Measurements from ENCODE around the gene ITPRIPL2.

The ITPRIPL2 gene

GRCh38 chr16:19123535-19124178 is 9.9 kb downstream of the ITPRIPL2 start:
- DNase-seq: no peak

- no peak for DNase-seq
Measured at GRCh38 chr16:19126300-19126699, 12.5 kb downstream of the ITPRIPL2 start.

- no peak for DNase-seq
Measured at GRCh38 chr16:19127205-19127604, 13.4 kb downstream of the ITPRIPL2 start.

- no peak for DNase-seq
Measured at GRCh38 chr16:19127674-19128131, 13.9 kb downstream of the ITPRIPL2 start.

DNA sequence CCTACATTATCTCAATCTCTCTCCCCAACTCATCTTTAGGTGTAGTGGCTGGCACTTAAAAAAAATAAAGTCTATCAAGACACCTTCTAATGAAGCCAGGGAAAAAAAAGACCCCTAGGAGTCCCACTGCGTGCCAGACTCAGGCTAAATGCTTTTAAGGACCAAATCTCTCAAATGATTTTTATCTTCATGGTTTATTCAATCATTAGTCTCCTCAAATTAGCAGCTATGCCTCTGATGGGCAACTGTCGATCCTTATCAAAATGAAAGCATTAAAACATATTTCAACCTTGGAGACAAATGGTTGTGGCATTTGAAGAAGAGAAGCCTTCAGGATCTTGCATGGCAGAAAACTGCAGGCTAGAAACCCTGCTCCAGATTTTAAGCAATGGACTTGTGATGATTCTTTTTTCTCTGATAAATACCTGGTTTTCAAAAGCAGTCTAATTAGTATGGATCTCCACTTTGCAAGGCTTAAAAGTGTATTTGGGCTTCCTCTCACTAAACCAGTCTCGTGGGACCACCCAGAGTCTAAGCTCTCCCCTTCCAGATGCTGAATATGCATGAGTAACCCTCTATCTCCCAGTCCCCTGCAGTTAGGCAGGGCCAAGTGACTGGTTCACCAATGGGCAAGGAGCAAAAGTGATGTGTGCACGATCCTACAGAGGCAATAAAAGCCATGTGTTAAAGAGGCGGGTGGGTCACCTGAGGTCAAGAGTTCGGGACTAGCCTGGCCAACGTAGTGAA is 14.9 kb downstream of the ITPRIPL2 start:
- no peak for DNase-seq

DNA sequence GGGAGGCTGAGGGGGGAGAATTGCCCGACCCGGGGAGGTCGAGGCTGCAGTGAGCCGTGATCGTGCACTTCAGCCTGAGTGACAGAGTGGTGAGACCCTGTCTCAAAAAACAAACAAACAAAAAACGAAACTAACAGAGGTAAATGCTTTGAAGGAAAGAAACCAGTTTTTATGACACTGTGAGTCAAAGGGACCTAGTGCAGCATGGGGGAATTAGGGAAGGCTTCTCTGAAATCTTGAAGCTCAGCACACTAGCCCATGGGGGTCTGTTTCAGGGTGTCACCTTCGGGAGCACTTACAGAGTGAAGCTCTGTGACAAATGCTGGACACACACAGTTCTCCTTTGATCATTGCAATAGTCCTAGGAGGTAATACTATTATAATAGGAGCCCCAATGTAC is 16.6 kb downstream of the ITPRIPL2 start:
- DNase-seq: no peak

DNA sequence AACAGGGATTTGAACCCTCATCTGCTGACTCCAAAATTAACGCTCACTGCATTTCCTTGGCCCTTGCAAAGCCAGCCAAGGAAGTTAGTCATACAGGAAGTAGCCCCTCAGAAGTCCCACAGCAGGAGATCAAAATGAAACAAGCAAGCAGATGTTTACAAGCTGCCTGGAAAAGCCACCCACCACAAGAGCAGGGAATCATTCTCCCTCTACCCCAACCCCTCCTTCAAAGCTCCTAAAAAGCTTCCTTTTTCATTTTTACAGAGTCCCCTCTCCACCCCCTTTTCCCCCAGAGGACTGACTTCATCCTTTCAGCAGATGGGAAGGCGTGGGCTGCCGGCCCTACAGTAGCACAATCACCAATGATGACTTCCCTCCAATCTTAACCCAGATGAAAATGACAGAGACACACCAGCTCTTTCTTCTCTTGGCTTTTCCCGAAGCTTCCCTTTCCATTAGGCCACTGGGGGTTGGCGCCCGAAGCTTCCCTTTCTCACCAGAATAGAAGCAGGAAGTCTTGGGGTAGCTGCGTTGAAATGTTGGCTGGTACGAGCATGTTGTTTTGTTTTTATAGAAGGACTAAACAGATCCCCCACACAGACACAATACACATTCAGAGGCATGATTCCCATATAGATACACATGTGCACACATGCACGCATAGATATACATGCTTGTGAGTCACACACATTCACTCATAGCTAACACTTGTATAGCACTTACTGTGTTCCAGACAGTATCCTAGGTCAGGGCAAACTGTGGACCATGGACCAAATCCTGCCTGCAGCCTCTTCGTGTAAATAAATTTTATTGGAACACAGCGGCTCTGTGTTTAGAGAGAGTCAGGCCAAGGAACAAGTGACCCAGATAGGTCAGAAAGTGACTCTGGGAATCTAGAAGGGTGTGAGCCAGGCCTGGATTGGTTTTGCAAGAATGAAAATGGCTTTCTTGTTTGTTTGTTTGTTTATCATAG is 17.4 kb downstream of the ITPRIPL2 start:
- no peak for DNase-seq

DNA sequence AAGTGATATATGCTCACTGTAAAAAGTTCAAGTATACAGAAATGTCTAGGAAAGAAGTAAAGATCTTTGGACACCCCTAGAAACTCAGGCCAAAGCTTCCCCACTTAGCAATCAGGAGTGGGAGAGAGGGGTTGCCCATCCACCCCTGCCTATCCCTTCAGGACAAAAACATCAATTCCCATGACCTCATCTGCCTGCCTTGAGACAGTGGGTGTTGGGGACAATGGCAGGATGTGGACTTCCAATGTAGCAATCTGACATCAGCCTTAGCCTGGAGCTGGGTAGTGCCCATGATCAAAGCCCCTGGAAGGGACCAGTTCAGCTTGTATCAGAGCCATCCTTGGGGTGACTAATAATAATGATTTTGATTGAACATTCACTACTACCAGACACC is 18.1 kb downstream of the ITPRIPL2 start:
- no peak for DNase-seq

- no peak for DNase-seq
Measured at GRCh38 chr16:19132255-19132654, 18.5 kb downstream of the ITPRIPL2 start.

GRCh38 chr16:19132898-19133297 is 19.1 kb downstream of the ITPRIPL2 start:
- no peak for DNase-seq

DNA sequence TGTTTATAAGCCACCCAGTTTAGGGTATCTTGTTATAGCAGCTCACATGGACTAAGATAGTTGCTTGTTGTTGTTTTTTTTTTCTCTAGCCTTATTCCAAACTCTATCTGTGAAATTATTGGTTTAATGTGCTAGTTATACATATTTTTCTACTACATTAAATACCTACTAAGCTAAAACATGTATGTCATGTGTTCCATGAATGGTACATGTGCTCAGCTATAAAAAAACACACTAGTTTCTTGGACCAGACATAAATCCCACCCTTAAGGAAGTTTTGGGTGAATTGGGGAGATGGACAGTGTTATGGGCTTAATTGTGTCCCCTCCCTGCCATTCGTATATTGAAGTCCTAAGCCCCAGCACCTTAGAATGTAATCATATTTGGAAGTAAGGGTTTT is 19.8 kb downstream of the ITPRIPL2 start:
- no peak for DNase-seq

- no peak for DNase-seq
Measured at GRCh38 chr16:19135201-19135842, 21.6 kb downstream of the ITPRIPL2 start.

- no peak for DNase-seq
Measured at GRCh38 chr16:19135896-19136438, 22.2 kb downstream of the ITPRIPL2 start.

GRCh38 chr16:19136549-19137196 is 22.9 kb downstream of the ITPRIPL2 start:
- DNase-seq: no peak

GRCh38 chr16:19137201-19138128 is 23.7 kb downstream of the ITPRIPL2 start:
- DNase-seq: no peak

GRCh38 chr16:19138601-19139000 is 24.8 kb downstream of the ITPRIPL2 start:
- no peak for DNase-seq

DNA sequence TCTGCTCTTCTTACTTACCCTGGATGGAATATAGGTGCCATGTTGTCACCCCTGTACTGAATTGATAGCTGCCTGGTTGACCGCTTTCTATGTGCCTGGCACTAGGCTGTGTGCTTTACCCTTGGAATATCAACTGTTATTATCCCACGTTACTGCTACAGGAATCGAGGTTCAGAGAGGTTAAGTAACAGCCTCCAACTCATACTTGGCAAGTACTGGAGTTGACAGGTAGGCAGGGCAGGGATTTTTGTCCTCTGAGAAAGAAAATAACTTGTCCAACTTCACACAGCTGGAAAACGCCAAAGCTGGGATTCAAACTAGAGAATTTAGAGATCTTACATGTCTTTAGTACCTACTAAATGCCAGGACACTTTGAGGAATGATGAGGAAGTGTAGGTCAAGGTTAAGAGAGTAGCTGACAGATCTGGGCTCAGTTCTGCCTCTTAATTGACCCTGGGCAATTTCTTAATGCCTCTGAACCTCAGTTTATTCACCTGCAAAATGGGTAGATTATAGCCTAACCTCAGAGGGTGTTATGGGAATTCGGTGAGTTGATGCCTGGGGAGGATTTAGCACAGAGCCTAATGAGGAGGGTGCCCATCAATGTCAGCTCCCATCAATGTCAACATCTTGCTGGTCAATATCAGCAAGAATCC is 25.8 kb downstream of the ITPRIPL2 start:
- no peak for DNase-seq

- no peak for DNase-seq
Measured at GRCh38 chr16:19140396-19140795, 26.6 kb downstream of the ITPRIPL2 start.

- DNase-seq: no peak
Measured at GRCh38 chr16:19142939-19143598, 29.3 kb downstream of the ITPRIPL2 start.

- DNase-seq: no peak
Measured at GRCh38 chr16:19143599-19143956, 29.8 kb downstream of the ITPRIPL2 start.

All from NK-92 treated with Interleukin-12 subunit alpha and Interleukin-12 subunit beta, amount 100 ng/mL, for 24 hours (cell line).